ENCODE measurements around the gene MAST2. TPM values are rescaled to one million over a fixed set of nuclear protein-coding genes. Genes with fewer than 3 reads are reported as not detected.
A peak's percentile ranks its signal among the peaks of the same experiment; 100 is the strongest.

The MAST2 gene
- total and polyA plus RNA-seq, 2 of the 4 experiments (the other 2 are of a cell fraction) = 14.2 to 41.0 TPM

GRCh38 chr1:46084553-46085451, 281.4 kb downstream of the MAST2 start:
- peaks cover 5 to 8% of the 10 kb centered on the region in 2 experiments; a peak in 2 of 4 replicates for H3K79me1 ChIP-seq (ENCODE audit: low read depth in 1 of 2, low read length in 2 of 2)
- H4K91ac ChIP-seq (ENCODE audit: insufficient read depth, low read depth, low read length) = no peak overlapping the region
- no peaks in the 10 kb centered on the region for H3K27me3 ChIP-seq (ENCODE audit: control insufficient read depth, insufficient read depth, low read length)
- H3K56ac ChIP-seq (ENCODE audit: extremely low read depth, insufficient read depth, low read length) = no peak overlapping the region
- H3K4me3 ChIP-seq (ENCODE audit: insufficient read depth, low read depth, low read length) = no peak overlapping the region
- peak overlapping the region; percentile 8; the same call in 1 of the 2 replicates for H2BK20ac ChIP-seq (ENCODE audit: low read depth, low read length)
- POLR2A ChIA-PET (ENCODE audit: unreplicated experiment) = no interaction called here
- H2AFZ ChIP-seq (replicated peaks; ENCODE audit: low read length, poor library complexity) = no peak overlapping the region
- H4K5ac ChIP-seq (ENCODE audit: low read depth, low read length) = no peak overlapping the region
- no peak overlapping the region for H2AK5ac ChIP-seq (ENCODE audit: low read depth, low read length)
- CTCF ChIA-PET = interaction anchor here (1.0 kb wide), 1 partner anchor 8 kb away, joined by 3 read pairs; no protein-coding TSS in a partner anchor
- no peak overlapping the region for H3K9ac ChIP-seq (ENCODE audit: low read depth, low read length)
- DNase-seq = peak; percentile 54
- ATAC-seq (ENCODE audit: low read depth) = peak; percentile 65
- H3K9me1 ChIP-seq (ENCODE audit: insufficient read depth, low read length) = peaks cover 4% of the 10 kb centered on the region
- TF ChIP-seq CHD1 (IDR thresholded peaks at IDR 0.05; ENCODE audit: low read depth, low read length) (no peak), FOS (IDR thresholded peaks at IDR 0.05; ENCODE audit: low read depth, low read length) (peak; percentile 26; the same call in 1 of the 2 replicates), CEBPB (IDR thresholded peaks at IDR 0.05; ENCODE audit: low read depth, low read length) (0 out of 2 replicates have a peak, but pooled peaks have one; percentile 0)
- H3K14ac ChIP-seq (replicated peaks; ENCODE audit: low read depth, low read length) = peak overlapping the region; percentile 24
- H4K20me1 ChIP-seq (ENCODE audit: insufficient read depth, low read length) = no peaks in the 10 kb centered on the region
- no CpG with 5 or more reads among the region's 1 CpG for WGBS, 2 experiments (ENCODE audit: extremely low coverage in 2 of 2, insufficient read length in 1 of 2)
- H3K4ac ChIP-seq (ENCODE audit: low read depth, low read length) = no peak overlapping the region
- peak overlapping the region; percentile 19; the same call in 1 of the 2 replicates for H3K23ac ChIP-seq (ENCODE audit: low read depth, low read length)
- H3K4me1 ChIP-seq (ENCODE audit: control insufficient read depth, insufficient read depth, low read length) = peaks cover 3% of the 10 kb centered on the region; the same call in 1 of the 2 replicates
- BruUV-seq (replicated peaks) = no TSS peak
- no peak overlapping the region; the same call in 1 of the 2 replicates for H3K18ac ChIP-seq (ENCODE audit: low read depth, low read length)
- in situ Hi-C loops (cut with MboI; ENCODE audit: low sequenced_read_pairs) = no loop called here
- H2AK9ac ChIP-seq (replicated peaks; ENCODE audit: low read depth, low read length, poor library complexity) = no peak overlapping the region
- no peaks in the 10 kb centered on the region for H3K36me3 ChIP-seq (ENCODE audit: control insufficient read depth, insufficient read depth, low read length)
- no peak overlapping the region for H3K27ac ChIP-seq (ENCODE audit: insufficient read depth, low read length)
- H2BK5ac ChIP-seq (ENCODE audit: low read depth, low read length, poor library complexity, severe bottlenecking) = peak overlapping the region; percentile 6
- intact Hi-C loops (cut with micrococcal nuclease) = no loop called here
- dilution Hi-C loops (cut with HindIII; ENCODE audit: low sequenced_read_pairs, unreplicated experiment) = no loop called here
- peak overlapping the region; percentile 46; the same call in 1 of the 2 replicates for H2BK120ac ChIP-seq (ENCODE audit: low read depth, low read length)
- peak overlapping the region in 1 of 2 experiments; percentile 38; a peak in 2 of 4 replicates for H4K8ac ChIP-seq (ENCODE audit: low read depth in 2 of 2, low read length in 2 of 2)
- H3K4me2 ChIP-seq (ENCODE audit: low read depth, low read length) = peak overlapping the region; percentile 45; the same call in 1 of the 2 replicates
- H3K9me3 ChIP-seq (ENCODE audit: control insufficient read depth, insufficient read depth, low read length) = no peaks in the 10 kb centered on the region
- no peak overlapping the region for H2BK15ac ChIP-seq (ENCODE audit: low read depth, low read length)

Other genes with a start within 250 kb of the MAST2 start
- 56.6 and 85.0 TPM in 2 replicates for gene NASP, start 219.6 kb upstream of the MAST2 start, total RNA-seq (2012; rRNA removed)
- gene NASP, start 219.6 kb upstream of the MAST2 start, polyA plus RNA-seq (2012; rRNA removed) = 98.2 and 124 TPM in 2 replicates
- gene CCDC17, start 179.6 kb upstream of the MAST2 start, total RNA-seq (2012; rRNA removed) = 0.18 and 0.56 TPM in 2 replicates
- 0.26 and 0.30 TPM in 2 replicates for gene CCDC17, start 179.6 kb upstream of the MAST2 start, polyA plus RNA-seq (2012; rRNA removed)
- 57.4 and 83.6 TPM in 2 replicates for gene GPBP1L1, start 117.1 kb upstream of the MAST2 start, total RNA-seq (2012; rRNA removed)
- gene GPBP1L1, start 117.1 kb upstream of the MAST2 start, polyA plus RNA-seq (2012; rRNA removed) = 24.0 and 31.5 TPM in 2 replicates
- 14.2 and 19.9 TPM in 2 replicates for gene TMEM69, start 115.4 kb upstream of the MAST2 start, total RNA-seq (2012; rRNA removed)
- 31.8 and 33.6 TPM in 2 replicates for gene TMEM69, start 115.4 kb upstream of the MAST2 start, polyA plus RNA-seq (2012; rRNA removed)
- gene IPP, start 53.0 kb upstream of the MAST2 start, total RNA-seq (2012; rRNA removed) = 10.6 and 15.8 TPM in 2 replicates
- 3.7 and 4.6 TPM in 2 replicates for gene IPP, start 53.0 kb upstream of the MAST2 start, polyA plus RNA-seq (2012; rRNA removed)

Measured in IMR-90 (cell line).